ENCODE measurements around the gene WDR27.

WDR27 gene

DNA sequence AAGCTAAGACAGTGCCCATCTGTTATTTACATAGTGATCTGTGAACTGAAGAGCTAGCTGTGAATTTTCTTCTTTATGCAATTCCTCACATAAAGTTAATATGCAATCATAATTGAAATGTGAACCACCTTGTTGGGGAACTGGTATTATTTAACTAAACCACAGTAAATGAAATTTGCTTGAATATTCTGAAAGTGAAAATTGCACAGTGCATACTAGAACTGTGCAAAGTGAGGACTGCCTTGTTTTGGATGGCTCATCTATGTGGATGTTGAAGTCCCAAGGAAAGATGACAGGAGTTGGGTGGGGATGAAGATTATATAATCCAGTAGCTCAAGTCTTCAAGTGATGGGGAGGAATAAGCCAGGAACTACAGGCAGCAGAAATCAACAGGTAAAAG lies 28.1 kb upstream of the WDR27 start:
- DNase-seq (ENCODE audit: low read depth in 2 of 2), result no peak
- TF ChIP-seq, protein P1, sequence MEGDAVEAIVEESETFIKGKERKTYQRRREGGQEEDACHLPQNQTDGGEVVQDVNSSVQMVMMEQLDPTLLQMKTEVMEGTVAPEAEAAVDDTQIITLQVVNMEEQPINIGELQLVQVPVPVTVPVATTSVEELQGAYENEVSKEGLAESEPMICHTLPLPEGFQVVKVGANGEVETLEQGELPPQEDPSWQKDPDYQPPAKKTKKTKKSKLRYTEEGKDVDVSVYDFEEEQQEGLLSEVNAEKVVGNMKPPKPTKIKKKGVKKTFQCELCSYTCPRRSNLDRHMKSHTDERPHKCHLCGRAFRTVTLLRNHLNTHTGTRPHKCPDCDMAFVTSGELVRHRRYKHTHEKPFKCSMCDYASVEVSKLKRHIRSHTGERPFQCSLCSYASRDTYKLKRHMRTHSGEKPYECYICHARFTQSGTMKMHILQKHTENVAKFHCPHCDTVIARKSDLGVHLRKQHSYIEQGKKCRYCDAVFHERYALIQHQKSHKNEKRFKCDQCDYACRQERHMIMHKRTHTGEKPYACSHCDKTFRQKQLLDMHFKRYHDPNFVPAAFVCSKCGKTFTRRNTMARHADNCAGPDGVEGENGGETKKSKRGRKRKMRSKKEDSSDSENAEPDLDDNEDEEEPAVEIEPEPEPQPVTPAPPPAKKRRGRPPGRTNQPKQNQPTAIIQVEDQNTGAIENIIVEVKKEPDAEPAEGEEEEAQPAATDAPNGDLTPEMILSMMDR (IDR thresholded peaks at IDR 0.05; ENCODE audit: low read depth, low read length), result no peak
- no peak overlapping the region for H3K4me3 ChIP-seq (replicated peaks in 1 of 2; ENCODE audit: low read depth in 2 of 2, low read length in 2 of 2)

DNA sequence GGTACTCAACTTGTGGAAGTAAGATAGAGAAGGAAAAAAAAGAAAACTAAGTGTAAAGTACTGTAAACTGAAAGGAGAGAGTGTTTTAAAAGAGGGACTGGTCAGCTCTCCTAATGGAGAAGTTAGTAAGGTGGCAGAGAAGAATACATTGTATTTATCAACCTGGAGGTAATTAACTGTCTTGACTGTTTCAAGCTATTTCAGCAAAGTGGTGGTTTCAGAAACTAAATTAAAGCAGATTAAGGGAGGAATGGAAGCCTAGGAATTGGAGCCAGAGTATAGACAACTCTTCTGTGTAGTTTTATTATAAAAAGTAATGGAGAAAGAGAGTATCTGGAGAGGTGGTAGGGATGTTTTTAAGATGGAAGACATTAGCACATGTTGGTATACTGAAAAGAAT lies 25.1 kb upstream of the WDR27 start:
- no peak overlapping the region for H3K4me3 ChIP-seq (replicated peaks in 1 of 2; ENCODE audit: low read depth in 2 of 2, low read length in 2 of 2)
- no peak for DNase-seq (ENCODE audit: low read depth in 2 of 2)
- TF ChIP-seq, protein P1 (IDR thresholded peaks at IDR 0.05; ENCODE audit: low read depth, low read length), result no peak

DNA sequence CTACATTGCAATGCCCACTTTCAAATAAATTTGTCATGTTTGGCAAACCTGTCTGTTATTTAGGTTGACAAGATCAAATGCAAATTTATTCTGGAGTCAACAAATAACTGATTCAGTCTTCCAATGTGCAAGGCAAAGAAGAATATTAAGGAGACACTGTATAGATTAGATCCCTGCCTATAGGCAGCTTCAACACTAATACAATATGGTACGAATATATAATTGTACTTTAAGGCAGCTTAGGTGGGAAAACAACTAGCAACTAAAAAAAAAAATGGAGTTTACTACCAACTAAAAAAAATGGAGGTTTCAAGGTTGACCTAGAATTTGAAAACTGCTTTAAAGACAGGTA lies 24.2 kb upstream of the WDR27 start:
- no peak overlapping the region for H3K4me3 ChIP-seq (replicated peaks in 1 of 2; ENCODE audit: low read depth in 2 of 2, low read length in 2 of 2)
- DNase-seq (ENCODE audit: low read depth in 2 of 2), result no peak
- TF ChIP-seq, protein P1 (IDR thresholded peaks at IDR 0.05; ENCODE audit: low read depth, low read length), result no peak

DNA sequence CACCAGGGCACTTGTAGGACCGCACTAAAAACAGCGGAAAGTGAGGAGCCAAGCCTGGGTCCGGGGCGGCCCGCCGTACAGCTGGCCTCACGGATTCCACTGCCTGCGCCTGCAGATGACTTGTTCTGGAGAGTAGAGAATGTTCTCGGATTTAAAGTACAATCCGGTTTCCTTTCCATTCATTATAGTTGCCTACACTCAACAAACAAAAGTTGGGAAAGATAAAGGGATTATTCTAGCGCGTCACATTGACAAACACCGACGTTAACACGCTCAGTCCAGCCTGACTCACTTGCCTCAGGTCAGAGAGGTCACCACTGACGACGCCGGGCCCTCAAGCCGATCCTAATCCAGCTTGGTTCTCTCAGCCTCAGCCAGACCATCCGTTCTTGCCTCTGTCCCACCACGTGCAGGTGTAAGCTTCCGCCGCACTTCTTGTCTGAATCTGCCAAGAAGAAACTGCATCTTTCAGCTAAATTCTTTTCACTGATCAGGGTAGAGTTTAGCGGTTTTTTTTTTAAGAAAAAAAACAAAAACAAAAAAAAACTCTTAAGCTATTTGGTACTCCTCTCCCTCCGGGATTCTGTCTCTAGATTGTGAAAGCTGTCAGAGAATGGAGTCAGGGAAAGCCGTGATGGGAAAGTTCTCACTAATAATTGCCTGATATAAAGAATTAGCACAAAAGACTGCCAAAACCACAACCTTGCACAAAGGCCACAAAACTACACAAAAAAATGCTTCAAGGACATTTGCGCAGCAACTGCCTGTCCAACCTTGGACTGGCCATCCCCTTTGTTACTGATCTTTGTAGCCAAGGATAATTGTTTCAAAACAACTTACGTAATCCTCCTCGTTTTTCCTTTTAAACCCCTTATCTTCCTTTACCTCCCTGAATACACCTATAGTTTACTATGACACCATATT lies 23.6 kb upstream of the WDR27 start:
- TF ChIP-seq, protein P1 (IDR thresholded peaks at IDR 0.05; ENCODE audit: low read depth, low read length), result no peak
- DNase-seq (ENCODE audit: low read depth in 2 of 2), result peak; percentile 77 to 84
- H3K4me3 ChIP-seq (replicated peaks in 1 of 2; ENCODE audit: low read depth in 2 of 2, low read length in 2 of 2), result peak overlapping the region; percentile 52 to 61

DNA sequence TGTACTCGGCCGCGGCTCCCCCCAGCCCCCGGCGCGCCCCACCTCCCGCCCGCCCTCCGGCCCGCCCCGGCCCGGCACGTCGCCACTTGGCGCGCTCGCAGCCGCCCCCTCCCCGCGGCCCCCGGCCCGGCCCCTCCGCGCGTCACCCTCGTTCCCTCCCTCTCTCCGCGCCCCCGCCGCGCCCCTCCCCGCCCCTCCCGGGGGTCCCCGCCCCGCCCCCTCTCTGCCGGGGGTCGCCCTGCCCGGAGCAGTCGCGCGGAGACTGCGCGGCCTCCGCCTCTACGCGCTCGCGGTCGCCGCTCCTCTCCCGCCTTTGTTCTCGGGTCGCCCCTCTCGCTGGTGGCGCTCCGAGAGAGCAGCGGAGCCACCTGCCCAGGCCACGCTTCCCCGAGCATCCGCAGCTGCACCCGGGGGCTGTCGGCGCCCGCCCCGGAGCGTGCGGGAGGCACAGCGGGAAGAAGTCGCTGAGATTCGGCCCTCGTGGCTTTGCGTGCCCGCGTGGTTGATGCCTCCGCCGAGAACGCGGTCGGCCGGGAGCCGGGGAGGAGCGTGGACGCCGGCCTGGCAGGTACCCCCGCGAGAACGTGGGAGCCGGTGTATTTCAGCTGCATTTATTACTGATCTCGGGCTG lies 22.8 kb upstream of the WDR27 start, which contains the start of gene PHF10:
PHF10 (minus strand) TSS at position 7 of the 631 bp plus-strand sequence. CDS start 569 bp downstream, outside the sequence.
- H3K4me3 ChIP-seq (replicated peaks in 1 of 2; ENCODE audit: low read depth in 2 of 2, low read length in 2 of 2), result peak within 1 kb of the TSS; percentile 65 to 76
- peak in 1 of 2 donors; percentile 47 for DNase-seq (ENCODE audit: low read depth in 2 of 2)
- TF ChIP-seq, protein P1 (IDR thresholded peaks at IDR 0.05; ENCODE audit: low read depth, low read length), result no peak

DNA sequence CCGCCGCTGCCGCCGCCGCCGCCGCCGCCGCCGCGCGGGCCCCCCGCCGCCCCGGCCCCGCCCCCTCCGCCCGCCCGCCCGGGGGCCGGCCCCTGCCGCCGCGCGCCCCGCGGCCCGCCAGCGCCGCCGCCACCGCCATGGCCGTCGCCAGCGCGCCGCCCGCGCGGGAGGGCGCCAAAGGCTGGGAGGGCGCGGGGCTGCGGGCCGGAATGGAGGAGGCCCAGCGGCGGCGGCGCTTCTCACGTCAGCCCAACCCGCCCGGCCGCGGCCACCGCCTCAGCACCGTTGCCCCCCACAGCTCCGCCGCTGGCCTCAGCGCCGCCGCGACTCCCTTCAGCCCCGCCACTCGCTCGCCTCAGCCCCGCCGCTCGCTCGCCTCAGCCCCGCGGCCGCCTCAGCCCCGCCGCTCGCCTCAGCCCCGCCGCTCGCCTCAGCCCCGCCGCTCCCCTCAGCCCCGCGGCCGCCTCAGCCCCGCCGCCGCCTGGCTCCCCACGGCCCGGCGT lies 22.2 kb upstream of the WDR27 start:
- TF ChIP-seq, protein P1 (IDR thresholded peaks at IDR 0.05; ENCODE audit: low read depth, low read length), result no peak
- peak in 1 of 2 donors; percentile 29 for DNase-seq (ENCODE audit: low read depth in 2 of 2)
- H3K4me3 ChIP-seq (replicated peaks in 1 of 2; ENCODE audit: low read depth in 2 of 2, low read length in 2 of 2), result peak overlapping the region in 1 of 2 donors; percentile 76

Data from cardiac fibroblast (primary cell).